Heart left ventricle (tissue), 13 donors: ENCODE data around the gene DDR2.

Experiments
- CTCF ChIP-seq, 12 donors: fragments of 200-600 bp; sonication (generic) in 4 of 12; IDR thresholded peaks; one replicate each; pipeline versions ENCODE4 v1.5.0 to v1.8.0; 2018 to 2022; ENCODE audit warnings: antibody characterized with exemption in 12 of 12, mild to moderate bottlenecking in 5 of 12
- POLR2A ChIP-seq, 2 donors: fragments of 450-650 bp; IDR thresholded peaks; one replicate each; pipeline ENCODE4 v1.6.1; 2017; ENCODE audit warnings: antibody characterized with exemption in 2 of 2, mild to moderate bottlenecking in 2 of 2, moderate library complexity in 2 of 2
- donor health status: ischemic (EF 13 %, LVEDD 7.1; RV severe dilation, severe dysfunction).
- donor health status: DM: no; HTN: yes; CAD: no.
- donor health status: DM: no; HTN: no; CAD: no.
- donor health status: ischemic (EF 25% LVEDD 6.9; RV normal size, moderate dysfunction).
- donor health status: ischemic (EF 25% LVEDD 5.7; RV mildly dilated, moderate dysfunction).
- donor health status: ischemic (EF 35%, LVEDD 5.7; RV mildly dilated, moderate dysfunction).
- donor health status: nonischemic (EF 11% LVEDD 7.7; RV severe dilation, severe dysfunction).
- donor health status: DM: yes; HTN: yes; CAD: no.
- donor health status: PGD.
- donor health status: ischemic (EF 29% LVEDD 5.4; RV normal size, mild dysfunction).
- donor health status: nonischemic (EF 23%, LVEDD 6.1; RV moderate dilation, normal function).

- TF ChIP-seq CTCF (IDR thresholded peaks at IDR 0.05), result no peak
- no peak for TF ChIP-seq POLR2A (IDR thresholded peaks at IDR 0.05)
These were observed 125.2 kb downstream of the DDR2 start for GRCh38 chr1:162757476-162757875.
